Activated T-cell treated with anti-CD3 and anti-CD28 coated beads, Interleukin-2, amount 50 U/mL, for 4 hours (primary cell): ENCODE measurements around the gene SLC45A3. TPM values are rescaled to one million over a fixed set of nuclear protein-coding genes. Genes with fewer than 3 reads are reported as not detected.
A peak's percentile ranks its signal among the peaks of the same experiment; 100 is the strongest.

ENCODE experiments used
- ATAC-seq, 2 donors: fragments of 200-7000 bp; cut with Tn5 transposase; one replicate each; pipeline ENCODE4 v1.10.0; 2021
- DNase-seq: peaks from one replicate; pipeline ENCODE4 v3.0.0-alpha.2; 2020
- H3K27me3 Mint-ChIP-seq: one replicate; pipeline ENCODE4 v1.8.0; 2021; ENCODE audit warnings: low read depth, mixed read lengths
- H3K36me3 Mint-ChIP-seq: one replicate; pipeline ENCODE4 v1.8.0; 2022; ENCODE audit warnings: mixed read lengths; ENCODE audit not compliant: insufficient read depth
- H3K4me1 Mint-ChIP-seq: one replicate; pipeline ENCODE4 v1.8.0; 2021; ENCODE audit warnings: low read depth, mixed read lengths
- H3K4me3 Mint-ChIP-seq: one replicate; pipeline ENCODE4 v1.8.0; 2021; ENCODE audit warnings: mild to moderate bottlenecking, moderate library complexity, mixed read lengths
- H3K9me3 Mint-ChIP-seq: one replicate; pipeline ENCODE4 v1.8.0; 2021; ENCODE audit warnings: mixed read lengths
- total RNA-seq, 3 donors: library from RNA; stranded (reverse); gene quantifications; one replicate each; pipeline ENCODE4 v1.2.1, GENCODE V29; 2021

The SLC45A3 gene
- total RNA-seq, 3 donors from 2014 or later, result 0.34 to 1.4 (median 1.1) TPM

DNA sequence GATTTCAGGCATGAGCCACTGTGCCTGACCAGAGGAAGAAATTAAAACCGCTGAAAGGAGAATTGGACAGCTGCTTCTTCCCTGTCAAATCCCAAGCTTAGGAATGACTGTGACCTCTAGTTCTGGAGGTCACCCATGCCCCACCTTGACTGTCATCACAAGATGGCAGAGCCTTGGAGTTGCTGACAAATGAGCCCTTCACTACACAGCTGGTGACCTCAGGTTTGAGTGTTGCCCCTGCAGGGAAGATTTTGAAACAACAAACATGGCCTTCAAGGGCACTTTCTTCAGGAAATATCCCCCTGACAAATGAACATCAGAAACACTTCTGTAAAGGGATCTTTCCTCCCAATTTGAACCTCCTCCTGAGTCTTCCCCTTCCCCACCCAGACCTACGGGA lies 6.9 kb upstream of the SLC45A3 start:
- Mint-ChIP-seq H3K4me3 (no peak overlapping the region), H3K36me3 (no peaks in the 10 kb centered on the region), H3K9me3 (no peaks in the 10 kb centered on the region), H3K4me1 (no peaks in the 10 kb centered on the region), H3K27me3 (peaks cover 8% of the 10 kb centered on the region)
- ATAC-seq (no peak), DNase-seq (no peak)

DNA sequence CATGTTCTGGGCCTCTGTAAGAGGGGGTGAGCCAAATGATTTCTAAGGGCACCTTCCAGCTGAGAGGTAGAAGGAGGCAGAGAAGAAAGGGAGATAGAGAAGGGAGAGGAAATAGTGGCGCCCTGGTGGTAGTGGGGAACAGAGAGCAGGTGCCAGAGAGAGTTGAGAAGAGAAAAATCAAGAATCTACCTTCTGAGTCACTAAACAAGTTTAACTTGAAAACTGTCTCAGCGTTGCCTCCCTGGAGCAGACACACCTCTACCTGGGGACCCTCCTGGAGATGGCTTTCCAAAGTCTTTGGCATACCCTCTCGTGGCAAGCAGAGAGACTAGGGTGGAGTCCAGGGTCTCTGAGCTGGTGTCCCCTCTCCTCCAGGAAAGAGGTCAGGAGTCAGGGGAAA lies 1.1 kb upstream of the SLC45A3 start:
- DNase-seq (no peak), ATAC-seq (no peak)
- H3K9me3 Mint-ChIP-seq, result no peaks in the 10 kb centered on the region
- peaks cover 11% of the 10 kb centered on the region for H3K4me1 Mint-ChIP-seq
- peaks cover 8% of the 10 kb centered on the region for H3K27me3 Mint-ChIP-seq
- H3K4me3 Mint-ChIP-seq, result peak overlapping the region; percentile 75
- no peaks in the 10 kb centered on the region for H3K36me3 Mint-ChIP-seq

DNA sequence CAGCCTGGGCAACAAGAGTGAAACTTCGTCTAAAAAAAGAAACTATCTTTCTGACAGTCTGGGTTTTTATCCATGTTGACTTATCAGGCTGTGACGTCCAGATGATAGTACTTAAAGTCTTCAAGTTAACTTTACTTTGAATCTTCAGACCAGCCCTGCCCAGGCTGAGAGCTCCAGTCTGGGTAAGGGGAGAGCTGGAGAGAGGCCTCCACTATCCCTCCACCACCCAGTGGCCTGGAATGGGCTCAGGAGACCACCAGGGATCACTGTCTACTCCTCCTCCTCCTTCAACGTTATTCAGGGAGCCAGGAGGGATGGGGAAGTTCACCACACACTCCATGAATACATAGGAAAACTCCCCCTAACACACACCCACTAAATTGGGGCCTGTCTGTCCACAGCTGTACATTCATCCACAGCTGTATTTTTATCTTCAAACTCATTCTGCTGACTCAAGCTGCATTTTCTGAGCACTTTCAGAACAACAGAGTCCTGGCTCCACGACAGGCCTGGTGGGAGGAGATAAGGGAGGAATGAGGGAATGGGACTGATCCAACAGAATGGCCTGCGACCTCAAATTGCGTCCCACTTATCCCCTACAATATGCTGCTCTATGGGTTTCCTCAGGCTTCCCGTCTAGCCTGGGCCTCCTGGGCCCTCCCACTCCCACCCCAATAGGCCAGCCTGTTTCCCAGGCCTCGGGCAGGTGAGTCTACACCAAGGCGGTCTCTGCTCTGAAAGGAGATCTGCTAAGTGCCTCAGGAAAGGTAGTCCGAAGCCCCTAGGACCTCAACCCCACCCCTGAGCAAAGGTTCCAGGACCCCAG lies 1.8 kb downstream of the SLC45A3 start:
- no peak for ATAC-seq
- Mint-ChIP-seq H3K4me3 (peak overlapping the region; percentile 81), H3K4me1 (peaks cover 11% of the 10 kb centered on the region), H3K36me3 (no peaks in the 10 kb centered on the region), H3K27me3 (peaks cover 8% of the 10 kb centered on the region), H3K9me3 (no peaks in the 10 kb centered on the region)
- DNase-seq, result no peak

DNA sequence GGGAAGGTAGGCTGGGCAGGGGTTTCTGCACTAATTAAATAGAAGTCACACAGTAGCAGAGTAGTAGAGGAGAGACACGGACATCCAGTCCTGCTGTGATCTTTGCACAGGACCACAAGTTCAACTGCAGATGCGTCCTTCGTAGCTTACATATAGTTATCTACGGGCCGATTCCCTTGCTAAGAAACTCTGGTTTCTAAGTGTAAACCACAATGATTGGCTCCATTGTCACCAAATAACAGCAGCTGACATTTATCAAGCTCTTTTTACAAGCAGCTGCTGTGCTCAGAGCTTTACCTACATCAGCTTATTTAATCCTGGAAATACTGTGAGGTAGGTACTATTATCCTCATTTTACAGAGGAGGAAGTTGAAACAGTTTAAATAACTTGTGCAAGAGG lies 3.1 kb downstream of the SLC45A3 start:
- no peak for ATAC-seq
- Mint-ChIP-seq H3K27me3 (peaks cover 10% of the 10 kb centered on the region), H3K9me3 (no peaks in the 10 kb centered on the region), H3K4me3 (no peak overlapping the region), H3K4me1 (peaks cover 12% of the 10 kb centered on the region), H3K36me3 (no peaks in the 10 kb centered on the region)
- no peak for DNase-seq

DNA sequence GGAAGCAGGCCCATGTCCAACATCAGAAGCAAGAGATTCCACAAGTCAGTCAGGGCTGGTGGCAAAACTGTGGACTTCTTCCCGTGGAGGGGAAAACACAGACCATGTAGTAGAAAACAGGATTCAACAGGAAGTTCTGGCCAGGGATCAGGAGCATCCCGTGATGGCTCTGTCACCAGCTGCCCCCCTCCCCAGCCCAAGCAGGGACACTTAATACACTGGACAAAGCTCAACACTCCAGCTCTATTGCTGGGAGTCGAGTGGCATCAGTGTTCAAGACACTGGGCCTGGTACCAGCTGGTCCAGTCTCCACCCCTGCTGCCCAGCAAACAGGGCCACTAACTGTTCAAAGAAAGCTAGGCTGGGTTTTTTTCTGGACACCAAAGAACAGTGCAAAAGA lies 3.7 kb downstream of the SLC45A3 start:
- Mint-ChIP-seq H3K36me3 (no peaks in the 10 kb centered on the region), H3K4me3 (no peak overlapping the region), H3K4me1 (peaks cover 13% of the 10 kb centered on the region), H3K9me3 (no peaks in the 10 kb centered on the region), H3K27me3 (peaks cover 11% of the 10 kb centered on the region)
- ATAC-seq, result no peak
- no peak for DNase-seq

DNA sequence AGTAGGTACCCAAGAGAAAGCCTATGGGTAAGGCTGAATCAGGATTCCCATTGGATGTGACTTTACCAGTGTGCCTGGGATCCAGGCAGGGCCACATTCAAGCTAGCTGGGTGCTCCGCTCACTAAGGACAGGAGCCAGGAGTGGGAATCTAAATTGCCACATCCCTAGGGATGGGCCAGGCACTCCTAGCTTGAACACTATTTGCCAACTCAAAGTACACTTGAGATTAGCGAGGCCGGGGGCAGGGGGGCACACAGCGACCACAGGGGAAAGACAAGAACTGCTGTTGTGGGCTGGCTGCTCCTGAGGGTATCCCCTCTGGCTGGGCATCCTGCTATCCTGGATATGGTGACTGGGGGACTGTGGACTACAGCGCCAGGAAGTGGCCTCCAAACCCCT lies 4.3 kb downstream of the SLC45A3 start:
- Mint-ChIP-seq H3K27me3 (peaks cover 10% of the 10 kb centered on the region), H3K9me3 (no peaks in the 10 kb centered on the region), H3K4me1 (peaks cover 12% of the 10 kb centered on the region), H3K4me3 (no peak overlapping the region), H3K36me3 (no peaks in the 10 kb centered on the region)
- ATAC-seq (no peak), DNase-seq (no peak)

DNA sequence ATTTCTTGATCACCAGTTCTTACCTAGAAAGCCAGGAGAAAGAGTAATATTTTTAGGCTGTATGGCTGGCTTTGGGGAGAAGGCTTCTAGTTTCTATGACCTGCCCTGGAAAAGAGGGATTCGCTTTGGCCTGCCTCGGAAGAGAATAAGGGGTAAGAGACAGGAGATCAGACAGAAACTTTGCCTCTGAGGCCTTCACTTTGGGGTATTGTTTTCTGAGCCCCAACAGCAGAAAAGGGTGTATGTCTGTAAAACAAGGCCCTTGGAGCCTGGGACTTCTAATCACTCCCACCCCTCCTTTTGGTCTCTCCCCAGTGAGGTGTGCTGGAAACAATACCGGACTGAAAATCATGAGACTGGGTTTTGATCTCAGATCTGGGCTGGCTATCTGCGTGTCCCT lies 5.1 kb downstream of the SLC45A3 start:
- Mint-ChIP-seq H3K36me3 (no peaks in the 10 kb centered on the region), H3K4me3 (no peak overlapping the region), H3K9me3 (no peaks in the 10 kb centered on the region), H3K27me3 (peaks cover 6% of the 10 kb centered on the region), H3K4me1 (peaks cover 8% of the 10 kb centered on the region)
- no peak for DNase-seq
- no peak for ATAC-seq

DNA sequence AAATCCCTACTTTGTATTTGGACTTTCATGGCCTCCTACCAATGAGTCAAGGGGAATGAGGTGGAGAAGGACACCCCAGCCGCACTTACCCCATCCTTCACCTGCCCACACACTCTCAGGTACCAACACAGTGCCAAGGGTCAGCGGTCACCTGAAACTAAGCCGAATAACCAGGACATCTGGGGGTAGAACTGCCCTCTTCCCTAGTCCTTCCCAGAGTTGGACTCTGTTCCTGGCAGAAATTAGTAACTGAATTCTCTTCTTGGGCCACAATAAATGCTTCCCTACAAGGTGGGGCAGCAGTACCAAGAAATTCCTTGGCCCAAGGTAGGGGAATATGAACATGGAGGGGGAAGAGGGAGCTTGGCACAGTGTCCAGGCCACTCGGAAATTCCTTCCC lies 7.3 kb downstream of the SLC45A3 start:
- no peak for ATAC-seq
- peaks cover 21% of the 10 kb centered on the region for H3K27me3 Mint-ChIP-seq
- no peak for DNase-seq
- no peak overlapping the region for H3K4me3 Mint-ChIP-seq
- H3K4me1 Mint-ChIP-seq, result peaks cover 2% of the 10 kb centered on the region
- H3K9me3 Mint-ChIP-seq, result no peaks in the 10 kb centered on the region
- H3K36me3 Mint-ChIP-seq, result no peaks in the 10 kb centered on the region

DNA sequence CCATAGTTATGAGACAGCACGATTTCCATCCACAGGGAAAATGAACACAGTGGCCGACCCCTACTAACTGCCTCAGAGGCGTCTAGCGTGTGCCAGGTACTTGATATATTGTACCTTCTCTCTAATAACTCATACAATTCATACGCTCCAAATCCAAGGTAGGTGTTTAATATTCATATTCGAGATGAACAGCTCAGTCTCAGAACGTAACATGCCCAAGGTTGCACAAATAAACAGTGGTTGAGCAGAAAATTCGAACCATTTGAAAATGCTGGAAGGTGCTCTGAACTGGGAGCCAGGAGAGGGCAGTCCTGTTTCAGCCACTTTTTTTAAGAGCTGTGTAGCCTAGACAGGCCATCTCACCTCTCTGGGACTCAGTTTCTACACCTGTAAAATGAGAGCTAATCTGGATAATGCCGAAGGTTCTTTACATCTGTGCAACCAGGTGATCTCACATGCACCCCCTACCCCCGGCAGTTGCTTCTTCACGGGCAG lies 7.9 kb downstream of the SLC45A3 start:
- peaks cover 24% of the 10 kb centered on the region for H3K27me3 Mint-ChIP-seq
- ATAC-seq (no peak), DNase-seq (no peak)
- peaks cover 2% of the 10 kb centered on the region for H3K4me1 Mint-ChIP-seq
- H3K9me3 Mint-ChIP-seq, result no peaks in the 10 kb centered on the region
- no peaks in the 10 kb centered on the region for H3K36me3 Mint-ChIP-seq
- no peak overlapping the region for H3K4me3 Mint-ChIP-seq

DNA sequence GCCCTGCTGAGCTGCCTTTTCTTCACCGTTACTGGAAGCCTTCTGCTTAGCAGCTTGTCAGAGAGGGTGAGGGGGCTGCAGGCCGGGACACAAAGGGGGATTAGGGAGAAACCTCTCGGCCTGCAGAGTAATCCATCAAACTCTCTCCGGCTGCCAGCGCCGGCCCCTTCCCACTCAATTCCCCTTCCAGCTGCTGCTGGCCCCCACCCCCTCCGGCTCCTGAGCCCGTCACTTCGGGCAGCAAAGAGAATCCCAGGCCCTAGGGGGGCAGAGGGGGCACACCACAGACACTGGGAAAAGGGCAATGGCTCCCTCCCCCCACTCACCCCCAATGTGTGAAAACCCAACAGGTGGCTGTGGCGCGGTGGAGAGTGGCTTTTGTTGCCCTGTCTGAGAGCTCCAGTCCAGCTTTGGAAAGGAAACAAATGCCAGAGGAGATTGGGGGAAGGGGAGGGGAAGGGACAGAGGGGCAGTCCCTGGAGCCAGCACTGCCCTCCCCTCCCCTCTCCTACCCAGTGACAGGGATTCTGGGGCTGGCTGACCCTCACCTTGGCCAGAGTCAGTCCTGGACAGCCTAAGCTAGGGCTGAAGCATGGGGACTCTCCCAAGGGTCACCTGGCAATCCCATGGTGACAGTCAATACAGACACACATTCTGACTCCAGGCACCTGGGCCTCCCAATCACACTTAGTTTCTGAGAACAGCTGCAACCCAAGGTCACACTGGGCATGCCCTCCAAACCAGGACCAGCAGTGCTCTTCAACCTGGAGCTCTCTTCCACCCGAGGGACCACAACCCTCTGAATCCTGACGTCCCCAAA lies 9.5 kb downstream of the SLC45A3 start:
- Mint-ChIP-seq H3K4me1 (peaks cover 2% of the 10 kb centered on the region), H3K4me3 (no peak overlapping the region), H3K27me3 (peaks cover 24% of the 10 kb centered on the region), H3K36me3 (no peaks in the 10 kb centered on the region), H3K9me3 (no peaks in the 10 kb centered on the region)
- ATAC-seq (no peak), DNase-seq (no peak)

DNA sequence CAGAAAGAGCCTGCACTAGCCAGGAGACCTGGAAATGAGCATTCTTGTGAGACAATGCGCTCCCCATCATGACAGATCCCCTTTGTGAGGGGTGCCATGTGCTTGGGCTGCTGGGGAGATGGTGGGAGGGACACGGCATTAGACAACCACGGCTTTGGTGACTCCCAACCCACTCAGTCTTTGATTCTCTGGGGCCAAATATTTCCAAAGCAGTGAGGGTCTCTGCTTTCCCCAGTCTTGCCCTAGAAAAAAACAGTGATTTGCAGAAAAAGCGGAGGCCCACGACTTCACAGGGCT lies 10.2 kb downstream of the SLC45A3 start:
- no peaks in the 10 kb centered on the region for H3K36me3 Mint-ChIP-seq
- ATAC-seq (no peak), DNase-seq (no peak)
- peaks cover 5% of the 10 kb centered on the region for H3K4me1 Mint-ChIP-seq
- H3K27me3 Mint-ChIP-seq, result peaks cover 24% of the 10 kb centered on the region
- no peaks in the 10 kb centered on the region for H3K9me3 Mint-ChIP-seq
- H3K4me3 Mint-ChIP-seq, result no peak overlapping the region

DNA sequence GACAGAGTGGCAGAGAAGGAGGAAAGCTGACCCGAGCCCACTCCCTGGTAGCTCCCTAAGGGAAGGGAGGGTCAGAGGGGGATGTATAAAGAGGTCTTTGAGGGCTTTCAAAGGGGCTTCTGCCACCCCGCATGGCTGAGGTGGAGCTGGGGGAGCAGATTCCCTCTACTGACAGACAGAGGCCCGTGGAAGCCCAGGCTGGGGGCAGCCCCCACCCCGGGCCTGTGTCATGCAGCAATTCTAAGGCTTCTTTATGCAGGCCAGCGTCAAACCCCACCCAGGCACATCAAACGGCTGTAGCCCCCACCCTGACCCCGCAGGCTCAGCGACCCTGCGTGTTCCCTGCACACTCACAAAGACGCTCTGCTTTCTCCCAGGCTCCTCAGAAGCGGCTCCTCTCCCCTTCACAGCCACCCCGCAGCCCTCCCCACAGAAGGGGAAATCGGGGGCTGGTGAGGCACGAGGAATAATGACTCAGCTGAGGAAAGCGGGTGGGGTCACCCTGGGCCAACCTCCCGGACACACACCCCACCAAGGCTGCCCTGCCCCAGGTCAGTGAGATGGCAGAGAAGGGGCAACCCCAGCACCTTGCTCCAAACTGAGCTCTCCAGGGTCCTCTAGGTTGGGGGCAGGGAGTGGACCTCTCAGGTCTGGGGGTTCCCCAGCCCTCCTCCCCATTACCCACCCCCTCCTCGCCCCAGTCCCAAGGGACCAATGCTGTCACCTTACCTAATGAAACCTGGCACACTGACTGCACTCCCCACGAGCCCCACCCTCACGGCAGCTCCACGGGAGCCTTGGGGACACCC lies 10.8 kb downstream of the SLC45A3 start:
- DNase-seq, result no peak
- peak in 1 of 2 donors; percentile 23 for ATAC-seq
- Mint-ChIP-seq H3K27me3 (peaks cover 24% of the 10 kb centered on the region), H3K36me3 (no peaks in the 10 kb centered on the region), H3K4me3 (no peak overlapping the region), H3K4me1 (peaks cover 5% of the 10 kb centered on the region), H3K9me3 (no peaks in the 10 kb centered on the region)

DNA sequence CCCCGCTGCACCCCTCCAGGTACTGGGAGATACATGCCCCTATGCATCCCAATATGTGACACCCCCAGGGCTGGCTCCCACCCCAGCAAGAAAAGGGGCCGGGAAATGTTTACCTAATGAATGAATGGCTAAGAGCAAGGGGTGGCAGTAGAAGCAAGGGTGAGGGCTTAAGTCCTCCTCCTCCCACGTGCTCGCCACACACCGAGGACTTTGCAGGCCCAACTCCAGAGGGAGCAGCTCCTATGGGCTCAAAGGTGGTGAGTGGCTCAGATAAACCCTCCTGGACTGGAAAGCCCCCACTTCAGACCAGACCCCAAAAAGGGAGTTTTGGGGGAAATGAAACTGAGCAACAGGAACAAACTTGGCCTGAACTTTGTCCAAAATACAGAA lies 11.4 kb downstream of the SLC45A3 start:
- Mint-ChIP-seq H3K27me3 (peaks cover 24% of the 10 kb centered on the region), H3K4me1 (peaks cover 5% of the 10 kb centered on the region), H3K4me3 (no peak overlapping the region), H3K36me3 (no peaks in the 10 kb centered on the region), H3K9me3 (no peaks in the 10 kb centered on the region)
- no peak for ATAC-seq
- no peak for DNase-seq

DNA sequence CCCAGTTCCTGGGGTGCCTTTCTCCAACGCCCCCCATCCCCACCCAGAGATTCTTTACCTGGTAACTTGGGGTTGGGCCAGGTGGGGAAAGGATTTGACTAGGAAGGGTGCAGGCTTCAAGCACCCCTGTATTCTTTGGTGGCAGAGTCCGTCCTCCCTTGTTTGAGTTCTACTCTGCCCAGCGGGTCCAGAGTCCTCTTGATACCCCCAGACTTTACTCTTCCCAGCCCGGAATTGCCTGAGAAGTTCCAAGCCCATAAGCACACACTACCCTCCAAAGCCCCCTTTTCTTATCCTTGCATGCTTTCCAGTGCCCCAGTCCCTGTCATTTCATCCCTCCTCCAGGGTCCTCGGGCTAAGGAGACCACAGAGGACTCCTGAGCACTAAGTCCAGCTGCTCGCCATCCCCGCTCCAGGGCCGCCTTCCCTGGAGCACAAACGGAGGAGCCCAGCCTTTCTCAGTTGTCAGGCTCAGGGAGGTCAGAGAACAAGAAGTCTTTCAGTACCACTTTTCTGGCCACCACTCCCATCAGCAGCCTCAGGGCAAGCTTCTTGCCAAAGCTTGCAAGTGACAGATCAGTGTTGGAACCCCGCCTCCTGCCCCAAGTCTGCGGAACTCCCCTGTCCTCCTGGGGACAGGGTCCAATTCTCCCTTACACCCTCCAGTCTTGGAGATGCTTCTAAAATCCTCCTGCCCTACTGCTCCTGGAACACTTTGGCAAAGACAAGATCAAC lies 12.2 kb downstream of the SLC45A3 start:
- DNase-seq (no peak), ATAC-seq (no peak)
- Mint-ChIP-seq H3K27me3 (peaks cover 24% of the 10 kb centered on the region), H3K9me3 (no peaks in the 10 kb centered on the region), H3K4me1 (peaks cover 5% of the 10 kb centered on the region), H3K36me3 (no peaks in the 10 kb centered on the region), H3K4me3 (no peak overlapping the region)
